ENCODE measurements around the gene IL32. TPM values are rescaled to one million over a fixed set of nuclear protein-coding genes. Genes with fewer than 3 reads are reported as not detected.

The IL32 gene
- polyA plus RNA-seq, 3 donors: 0.53 to 8.0 (median 5.6) TPM

DNA sequence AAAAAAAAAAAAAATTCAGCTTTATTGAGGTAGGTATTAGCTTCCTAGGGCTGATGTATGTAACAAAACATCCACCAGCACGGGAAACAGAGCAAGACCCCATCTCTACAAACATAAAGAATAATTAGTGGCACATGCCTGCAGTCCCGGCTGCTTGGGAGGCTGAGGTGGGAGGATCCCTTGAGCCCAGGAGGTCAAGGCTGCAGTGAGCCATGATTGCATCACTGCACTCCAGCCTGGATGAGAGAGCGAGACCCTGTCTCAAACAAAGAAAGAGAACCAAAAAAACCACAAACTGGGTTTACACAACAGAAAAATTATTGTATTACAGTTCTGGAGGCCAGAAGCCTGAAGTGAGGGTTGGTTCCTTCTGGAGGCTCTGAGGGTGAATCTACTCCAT lies 23.1 kb upstream of the IL32 start:
- H3K4me3 Mint-ChIP-seq: no peak overlapping the region
- no CpG with 5 or more reads among the region's 3 CpGs for WGBS (ENCODE audit: insufficient coverage)
- H3K9me3 ChIP-seq (replicated peaks in 1 of 2; ENCODE audit: control insufficient read depth in 1 of 2, insufficient read depth in 1 of 2, low read length in 2 of 2): peaks cover 0 to 11% of the 10 kb centered on the region in 2 donors
- no peaks in the 10 kb centered on the region for H3K36me3 ChIP-seq (replicated peaks in 1 of 2; ENCODE audit: control insufficient read depth in 1 of 2, insufficient read depth in 2 of 2, low read length in 2 of 2)
- H4K20me1 ChIP-seq (ENCODE audit: insufficient read depth, low read length): no peaks in the 10 kb centered on the region
- H3K36me3 Mint-ChIP-seq: peaks cover 8 to 11% of the 10 kb centered on the region in 2 donors
- H3K4me2 ChIP-seq (replicated peaks; ENCODE audit: extremely low read depth, low read length, poor library complexity, severe bottlenecking): no peak overlapping the region
- DNase-seq: peak in 1 of 3 donors; percentile 36
- peaks cover 0 to 12% (median 4%) of the 10 kb centered on the region in 7 donors for H3K9me3 Mint-ChIP-seq
- H3K4me1 Mint-ChIP-seq: peaks cover 23% of the 10 kb centered on the region
- H3K4me3 ChIP-seq (replicated peaks in 1 of 3; ENCODE audit: low read depth in 2 of 3, low read length in 3 of 3): no peak overlapping the region
- no peak overlapping the region for H3K27ac ChIP-seq (ENCODE audit: low read depth in 1 of 2, low read length in 2 of 2)
- H2AFZ ChIP-seq (ENCODE audit: insufficient read depth, low read depth, low read length, poor library complexity, severe bottlenecking): no peak overlapping the region
- peaks cover 22 to 57% of the 10 kb centered on the region in 2 donors for H3K27me3 ChIP-seq (ENCODE audit: control insufficient read depth in 2 of 2, insufficient read depth in 2 of 2, low read length in 2 of 2)
- H3K9ac ChIP-seq (ENCODE audit: insufficient read depth, low read length, poor library complexity, severe bottlenecking): no peak overlapping the region
- peaks cover 50 to 71% (median 70%) of the 10 kb centered on the region in 3 donors for H3K27me3 Mint-ChIP-seq (ENCODE audit: low read depth in 3 of 3)
- no peak overlapping the region for H3K27ac Mint-ChIP-seq
- H3K4me1 ChIP-seq (ENCODE audit: control insufficient read depth in 1 of 2, insufficient read depth in 2 of 2, low read length in 2 of 2): peaks cover 21 to 39% of the 10 kb centered on the region in 2 donors
- intact Hi-C loops (cut with micrococcal nuclease): no loop called here
- TF ChIP-seq, protein P1, sequence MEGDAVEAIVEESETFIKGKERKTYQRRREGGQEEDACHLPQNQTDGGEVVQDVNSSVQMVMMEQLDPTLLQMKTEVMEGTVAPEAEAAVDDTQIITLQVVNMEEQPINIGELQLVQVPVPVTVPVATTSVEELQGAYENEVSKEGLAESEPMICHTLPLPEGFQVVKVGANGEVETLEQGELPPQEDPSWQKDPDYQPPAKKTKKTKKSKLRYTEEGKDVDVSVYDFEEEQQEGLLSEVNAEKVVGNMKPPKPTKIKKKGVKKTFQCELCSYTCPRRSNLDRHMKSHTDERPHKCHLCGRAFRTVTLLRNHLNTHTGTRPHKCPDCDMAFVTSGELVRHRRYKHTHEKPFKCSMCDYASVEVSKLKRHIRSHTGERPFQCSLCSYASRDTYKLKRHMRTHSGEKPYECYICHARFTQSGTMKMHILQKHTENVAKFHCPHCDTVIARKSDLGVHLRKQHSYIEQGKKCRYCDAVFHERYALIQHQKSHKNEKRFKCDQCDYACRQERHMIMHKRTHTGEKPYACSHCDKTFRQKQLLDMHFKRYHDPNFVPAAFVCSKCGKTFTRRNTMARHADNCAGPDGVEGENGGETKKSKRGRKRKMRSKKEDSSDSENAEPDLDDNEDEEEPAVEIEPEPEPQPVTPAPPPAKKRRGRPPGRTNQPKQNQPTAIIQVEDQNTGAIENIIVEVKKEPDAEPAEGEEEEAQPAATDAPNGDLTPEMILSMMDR (IDR thresholded peaks at IDR 0.05): no peak
- no peaks in the 10 kb centered on the region for H3K79me2 ChIP-seq (ENCODE audit: insufficient read depth, low read length)

DNA sequence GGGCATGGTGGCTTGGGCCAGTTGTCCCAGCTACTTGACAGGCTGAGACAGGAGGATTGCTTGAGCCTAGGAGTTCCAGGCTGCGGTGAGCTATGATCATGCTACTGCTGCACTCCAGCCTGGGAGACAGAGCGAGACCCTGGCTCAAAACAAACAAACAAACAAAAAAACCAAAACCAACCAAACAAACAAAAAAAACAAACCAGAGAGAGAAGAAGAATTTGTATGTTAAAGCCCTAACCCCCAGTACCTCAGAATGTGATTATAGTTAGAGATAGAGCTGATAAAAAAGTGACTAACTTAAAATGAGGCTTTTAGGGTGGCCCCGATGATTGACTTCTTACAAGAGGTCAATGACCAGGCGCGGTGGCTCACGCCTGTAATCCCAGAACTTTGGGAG lies 20.7 kb upstream of the IL32 start:
- intact Hi-C loops (cut with micrococcal nuclease): no loop called here
- peak overlapping the region in 1 of 7 donors; percentile 58 for H3K27ac Mint-ChIP-seq

More for the DNA sequence above, 20.7 kb upstream of the IL32 start:
- DNase-seq: no peak
- no peaks in the 10 kb centered on the region for H4K20me1 ChIP-seq (ENCODE audit: insufficient read depth, low read length)
- H3K9me3 ChIP-seq (replicated peaks in 1 of 2; ENCODE audit: control insufficient read depth in 1 of 2, insufficient read depth in 1 of 2, low read length in 2 of 2): no peaks in the 10 kb centered on the region
- Mint-ChIP-seq H3K36me3 (peaks cover 13% of the 10 kb centered on the region in 2 donors), H3K4me1 (peaks cover 43% of the 10 kb centered on the region), H3K4me3 (peak overlapping the region; percentile 85 to 94), H3K27me3 (ENCODE audit: low read depth in 3 of 3) (peaks cover 36 to 52% (median 52%) of the 10 kb centered on the region in 3 donors), H3K9me3 (peaks cover 0 to 9% (median 2%) of the 10 kb centered on the region in 7 donors)
- peak overlapping the region; percentile 100 for H3K4me2 ChIP-seq (replicated peaks; ENCODE audit: extremely low read depth, low read length, poor library complexity, severe bottlenecking)
- no peaks in the 10 kb centered on the region for H3K79me2 ChIP-seq (ENCODE audit: insufficient read depth, low read length)
- no peak overlapping the region for H3K27ac ChIP-seq (ENCODE audit: low read depth in 1 of 2, low read length in 2 of 2)
- no peak overlapping the region for H3K9ac ChIP-seq (ENCODE audit: insufficient read depth, low read length, poor library complexity, severe bottlenecking)
- WGBS (ENCODE audit: insufficient coverage): 100% methylated on average over 1 of the region's 6 CpGs
- H3K4me1 ChIP-seq (ENCODE audit: control insufficient read depth in 1 of 2, insufficient read depth in 2 of 2, low read length in 2 of 2): peaks cover 45 to 62% of the 10 kb centered on the region in 2 donors
- H3K4me3 ChIP-seq (replicated peaks in 1 of 3; ENCODE audit: low read depth in 2 of 3, low read length in 3 of 3): peak overlapping the region in 1 of 3 experiments; percentile 86
- peaks cover 7 to 35% of the 10 kb centered on the region in 2 donors for H3K27me3 ChIP-seq (ENCODE audit: control insufficient read depth in 2 of 2, insufficient read depth in 2 of 2, low read length in 2 of 2)
- no peak overlapping the region for H2AFZ ChIP-seq (ENCODE audit: insufficient read depth, low read depth, low read length, poor library complexity, severe bottlenecking)
- H3K36me3 ChIP-seq (replicated peaks in 1 of 2; ENCODE audit: control insufficient read depth in 1 of 2, insufficient read depth in 2 of 2, low read length in 2 of 2): no peaks in the 10 kb centered on the region
- TF ChIP-seq, protein P1 (IDR thresholded peaks at IDR 0.05): no peak
